Muscle layer of colon (tissue), 2 donors: ENCODE measurements around the gene ZNF318.
A peak's percentile ranks its signal among the peaks of the same experiment; 100 is the strongest.
"Not testable (repeated sequence)": the region's sequence is repeated elsewhere in the genome, so short reads cannot be mapped to it uniquely, and the experiment has no call there.

Experiments
- H3K27ac ChIP-seq: one replicate; pipeline ENCODE4 v1.7.0; 2013; ENCODE audit warnings: low read depth, mild to moderate bottlenecking, low read length, moderate library complexity
- H3K27me3 ChIP-seq, 2 donors: one replicate each; pipeline ENCODE4 v1.7.0; 2013; ENCODE audit warnings: low read length in 2 of 2, mild to moderate bottlenecking in 2 of 2; ENCODE audit not compliant: insufficient read depth in 2 of 2, control insufficient read depth in 1 of 2
- H3K36me3 ChIP-seq: one replicate; pipeline ENCODE4 v1.7.0; 2013; ENCODE audit warnings: mild to moderate bottlenecking, low read length; ENCODE audit not compliant: insufficient read depth
- H3K4me1 ChIP-seq: one replicate; pipeline ENCODE4 v1.7.0; 2013; ENCODE audit warnings: mild to moderate bottlenecking, low read length; ENCODE audit not compliant: insufficient read depth
- H3K4me3 ChIP-seq, 2 donors: one replicate each; pipeline ENCODE4 v1.7.0; 2013; ENCODE audit warnings: low read length in 2 of 2, low read depth in 1 of 2, mild to moderate bottlenecking in 1 of 2, moderate library complexity in 1 of 2
- H3K9ac ChIP-seq: one replicate; pipeline ENCODE4 v1.7.0; 2013; ENCODE audit warnings: low read length
- H3K9me3 ChIP-seq: one replicate; pipeline ENCODE4 v1.7.0; 2013; ENCODE audit warnings: mild to moderate bottlenecking, low read length
- donor health status: abdominal sarcoma.
- donor health status: Adenocarcinoma of cecum.

The ZNF318 gene

DNA sequence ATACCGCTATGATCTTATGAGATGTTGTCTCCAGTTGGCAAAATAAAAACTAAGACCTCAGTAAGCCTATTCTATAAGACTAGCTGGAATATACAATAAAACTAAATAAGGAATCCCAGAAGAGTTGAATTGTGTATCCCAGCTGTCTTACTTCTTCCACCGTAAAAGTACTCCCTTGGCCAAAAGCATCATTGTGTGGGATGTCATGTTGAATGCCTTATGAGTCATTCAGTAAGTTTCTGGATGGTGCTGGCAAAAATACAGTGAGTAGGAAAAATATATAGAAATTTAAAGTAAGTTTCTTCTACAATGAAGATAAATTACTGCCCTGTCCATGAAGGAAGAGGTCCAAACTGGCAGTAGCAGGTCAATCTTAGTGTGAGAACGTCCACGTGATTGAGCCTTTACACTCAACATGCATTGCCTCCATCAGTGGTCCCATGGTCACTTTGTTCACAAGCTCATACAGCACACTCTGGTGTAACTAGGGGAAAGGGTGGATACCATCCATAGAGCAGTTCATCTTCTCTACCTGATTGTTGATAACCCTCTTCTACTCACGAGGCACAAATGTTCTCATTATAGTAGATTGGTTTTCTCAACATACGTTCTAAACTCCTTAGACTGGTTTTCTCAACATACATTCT is 13.7 kb upstream of the ZNF318 start:
- Histone ChIP-seq H3K4me1 (no peaks in the 10 kb centered on the region), H3K9me3 (no peaks in the 10 kb centered on the region), H3K4me3 (no peak overlapping the region), H3K27ac (no peak overlapping the region), H3K9ac (no peak overlapping the region), H3K36me3 (no peaks in the 10 kb centered on the region), H3K27me3 (no peaks in the 10 kb centered on the region)

DNA sequence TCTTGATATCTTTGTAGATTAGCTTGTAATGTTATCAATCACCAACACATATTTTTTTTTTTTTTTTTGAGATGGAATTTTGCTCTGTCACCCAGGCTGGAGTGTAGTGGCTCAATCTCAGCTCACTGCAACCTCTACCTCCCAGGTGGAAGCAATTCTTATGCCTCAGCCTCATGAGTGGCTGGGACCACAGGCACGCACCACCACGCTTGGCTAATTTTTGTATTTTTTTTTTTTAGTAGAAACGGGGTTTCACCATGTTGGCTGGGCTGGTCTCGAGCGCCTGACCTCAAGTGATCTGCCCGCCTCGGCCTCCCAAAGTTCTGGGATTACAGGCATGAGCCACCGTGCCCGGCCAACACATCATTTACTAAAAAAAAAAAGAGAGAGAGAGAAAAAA is 11.4 kb upstream of the ZNF318 start:
- H3K4me3 ChIP-seq, H3K27ac ChIP-seq, H3K4me1 ChIP-seq, H3K9me3 ChIP-seq, H3K9ac ChIP-seq, H3K27me3 ChIP-seq, H3K36me3 ChIP-seq: not testable (repeated sequence)

DNA sequence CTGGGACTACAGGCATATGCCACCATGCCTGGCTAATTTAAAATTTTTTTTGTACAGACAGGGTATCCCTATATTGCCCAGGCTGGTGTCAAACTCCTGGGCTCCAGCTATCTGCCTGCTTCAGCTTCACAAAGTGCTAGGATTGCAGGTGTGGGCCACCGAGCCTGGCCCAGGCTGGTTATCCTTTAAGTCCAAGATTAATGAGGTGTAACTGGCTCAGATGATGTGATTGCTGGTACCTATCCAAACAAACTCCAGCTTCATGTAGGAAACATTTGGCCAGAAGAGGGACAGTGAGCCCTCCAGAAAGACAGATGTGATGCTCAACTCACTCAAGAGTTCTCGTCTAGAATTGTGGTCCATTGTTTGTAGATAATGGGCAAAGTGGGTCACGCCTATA is 9.2 kb upstream of the ZNF318 start:
- H3K4me1 ChIP-seq = no peaks in the 10 kb centered on the region
- H3K4me3 ChIP-seq = no peak overlapping the region
- no peak overlapping the region for H3K27ac ChIP-seq
- no peaks in the 10 kb centered on the region for H3K9me3 ChIP-seq
- H3K36me3 ChIP-seq = no peaks in the 10 kb centered on the region
- H3K9ac ChIP-seq = no peak overlapping the region
- H3K27me3 ChIP-seq = no peaks in the 10 kb centered on the region

DNA sequence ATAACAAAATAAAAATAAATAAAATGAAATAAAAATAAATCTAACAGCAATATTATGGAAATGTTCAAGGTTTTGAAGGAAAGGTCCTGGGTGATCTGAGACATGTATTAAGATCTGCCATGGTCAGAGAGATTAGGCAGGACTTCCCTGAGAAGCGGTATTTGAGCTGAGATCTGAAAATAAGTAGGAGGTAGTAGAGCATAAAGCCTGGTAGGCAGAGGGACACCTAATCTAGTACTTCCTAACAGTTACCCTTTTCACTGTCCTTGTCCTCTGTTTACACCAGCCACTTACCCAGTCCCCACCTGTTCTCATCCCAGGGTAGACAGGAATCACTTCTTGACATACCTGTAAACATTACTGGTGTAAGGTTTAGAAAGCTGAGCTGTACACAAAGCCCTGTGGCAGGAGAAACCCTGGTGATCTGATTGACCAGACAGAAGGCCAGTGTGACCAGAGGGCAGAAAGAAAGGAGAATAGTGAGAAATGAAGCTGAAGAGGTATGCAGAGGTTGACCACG is 8.3 kb upstream of the ZNF318 start:
- Histone ChIP-seq H3K9me3 (no peaks in the 10 kb centered on the region), H3K36me3 (no peaks in the 10 kb centered on the region), H3K4me3 (no peak overlapping the region), H3K27me3 (no peaks in the 10 kb centered on the region), H3K27ac (no peak overlapping the region), H3K4me1 (no peaks in the 10 kb centered on the region), H3K9ac (no peak overlapping the region)

DNA sequence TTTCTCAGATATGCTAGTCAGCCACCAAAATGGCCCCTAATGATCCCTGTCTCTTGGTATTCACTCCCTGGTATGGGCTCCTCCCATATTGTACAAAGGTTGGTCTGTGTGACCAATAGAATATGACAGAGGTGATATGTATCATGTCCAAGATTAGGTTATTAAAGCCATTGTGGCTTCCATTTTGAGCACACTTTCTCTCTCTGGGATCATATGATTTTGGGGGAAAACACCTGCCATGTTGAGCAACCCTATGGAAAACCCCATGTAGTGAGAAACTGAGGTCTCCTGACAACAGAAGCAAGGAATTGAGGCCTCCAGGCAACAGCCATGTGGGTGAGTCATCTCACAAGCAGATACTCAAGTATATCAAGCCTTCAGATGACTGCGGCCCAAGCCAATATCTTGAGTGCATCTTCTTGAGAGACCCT is 7.1 kb upstream of the ZNF318 start:
- H3K4me3 ChIP-seq = no peak overlapping the region

DNA sequence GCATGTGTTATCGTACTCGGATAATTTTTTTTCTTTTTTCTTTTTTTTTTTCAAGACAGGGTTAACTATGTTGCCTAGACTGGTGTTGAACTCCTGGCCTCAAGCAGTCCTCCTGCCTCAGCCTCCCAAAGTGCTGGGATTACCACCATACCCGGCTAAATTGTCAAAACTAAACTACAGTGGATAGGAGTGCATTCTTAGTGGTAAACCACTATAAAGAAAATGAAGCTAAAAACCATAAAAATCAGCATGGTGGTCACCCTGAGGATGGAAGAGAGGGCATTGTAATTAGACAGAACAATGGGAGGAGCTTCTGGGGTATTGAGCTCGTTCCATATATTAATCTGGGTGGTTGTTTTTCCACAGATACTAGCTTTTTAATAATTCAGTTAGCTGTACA is 6.2 kb upstream of the ZNF318 start:
- Histone ChIP-seq H3K27ac (no peak overlapping the region), H3K36me3 (no peaks in the 10 kb centered on the region), H3K9me3 (no peaks in the 10 kb centered on the region), H3K27me3 (no peaks in the 10 kb centered on the region), H3K4me3 (no peak overlapping the region), H3K4me1 (no peaks in the 10 kb centered on the region), H3K9ac (no peak overlapping the region)

More for the DNA sequence above, 7.1 kb upstream of the ZNF318 start:
- no peaks in the 10 kb centered on the region for H3K9me3 ChIP-seq
- H3K27ac ChIP-seq = no peak overlapping the region
- no peaks in the 10 kb centered on the region for H3K27me3 ChIP-seq
- no peak overlapping the region for H3K9ac ChIP-seq
- H3K4me1 ChIP-seq = no peaks in the 10 kb centered on the region
- no peaks in the 10 kb centered on the region for H3K36me3 ChIP-seq

DNA sequence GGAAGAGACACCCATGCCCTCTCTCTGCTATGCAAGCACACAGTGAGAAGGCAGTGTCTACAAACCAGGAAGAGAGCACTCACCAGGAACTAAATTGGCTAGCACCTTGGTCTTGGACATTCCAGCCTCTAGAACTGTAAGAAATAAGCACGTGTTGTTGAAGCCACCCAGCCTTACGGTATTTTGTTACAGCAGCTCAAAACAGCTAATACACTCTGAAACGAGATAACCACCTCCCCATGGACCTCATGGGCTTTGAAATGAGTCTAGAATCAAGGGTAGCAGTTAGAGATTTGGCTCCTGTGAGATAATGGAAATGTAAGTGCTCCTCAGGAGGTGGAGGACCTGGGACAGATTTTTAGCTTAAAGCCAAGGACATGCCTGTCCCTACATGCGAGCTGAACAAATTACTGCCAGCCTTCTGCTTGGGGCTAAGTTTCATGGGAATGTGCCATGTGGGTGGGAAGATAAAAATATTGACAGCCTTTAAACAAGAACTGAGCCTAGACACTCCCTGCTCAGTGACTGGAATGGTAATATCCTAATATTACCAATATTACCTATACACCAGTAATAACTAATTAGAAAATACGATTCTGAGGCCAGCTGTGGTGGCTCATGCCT is 3.9 kb upstream of the ZNF318 start:
- Histone ChIP-seq H3K4me1 (no peaks in the 10 kb centered on the region), H3K9me3 (no peaks in the 10 kb centered on the region)

DNA sequence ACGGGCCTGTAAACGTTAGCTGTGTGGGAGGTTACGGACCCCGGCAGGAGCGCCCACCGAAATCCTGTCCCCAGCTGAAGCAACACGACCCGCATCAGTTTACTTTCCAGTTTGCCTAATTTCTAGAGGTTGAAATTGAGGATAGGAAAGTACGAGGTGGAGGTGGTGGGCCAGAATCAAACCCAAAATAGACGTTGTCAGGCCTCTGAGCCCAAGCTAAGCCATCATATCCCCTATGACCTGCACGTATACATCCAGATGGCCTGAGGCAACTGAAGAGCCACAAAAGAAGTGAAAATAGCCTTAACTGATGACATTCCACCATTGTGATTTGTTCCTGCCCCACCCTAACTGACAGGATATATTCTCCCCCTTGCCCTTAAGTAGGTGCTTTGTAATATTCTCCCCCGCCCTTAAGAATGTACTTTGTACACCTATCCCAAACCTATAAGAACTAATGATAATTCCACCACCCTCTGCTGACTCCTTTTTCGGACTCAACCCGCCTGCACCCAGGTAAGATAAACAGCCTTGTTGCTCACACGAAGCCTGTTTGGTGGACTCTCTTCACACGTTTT is 645 bp upstream of the ZNF318 start:
- not testable (repeated sequence) for H3K36me3 ChIP-seq, H3K9me3 ChIP-seq, H3K27me3 ChIP-seq
- Histone ChIP-seq H3K4me3 (peak overlapping the region; percentile 41 to 54), H3K9ac (peak overlapping the region; percentile 1), H3K27ac (peak overlapping the region; percentile 84), H3K4me1 (peaks cover 12% of the 10 kb centered on the region)

More for the DNA sequence above, 3.9 kb upstream of the ZNF318 start:
- no peaks in the 10 kb centered on the region for H3K36me3 ChIP-seq
- no peaks in the 10 kb centered on the region for H3K27me3 ChIP-seq
- no peak overlapping the region for H3K4me3 ChIP-seq
- no peak overlapping the region for H3K9ac ChIP-seq
- H3K27ac ChIP-seq = no peak overlapping the region

DNA sequence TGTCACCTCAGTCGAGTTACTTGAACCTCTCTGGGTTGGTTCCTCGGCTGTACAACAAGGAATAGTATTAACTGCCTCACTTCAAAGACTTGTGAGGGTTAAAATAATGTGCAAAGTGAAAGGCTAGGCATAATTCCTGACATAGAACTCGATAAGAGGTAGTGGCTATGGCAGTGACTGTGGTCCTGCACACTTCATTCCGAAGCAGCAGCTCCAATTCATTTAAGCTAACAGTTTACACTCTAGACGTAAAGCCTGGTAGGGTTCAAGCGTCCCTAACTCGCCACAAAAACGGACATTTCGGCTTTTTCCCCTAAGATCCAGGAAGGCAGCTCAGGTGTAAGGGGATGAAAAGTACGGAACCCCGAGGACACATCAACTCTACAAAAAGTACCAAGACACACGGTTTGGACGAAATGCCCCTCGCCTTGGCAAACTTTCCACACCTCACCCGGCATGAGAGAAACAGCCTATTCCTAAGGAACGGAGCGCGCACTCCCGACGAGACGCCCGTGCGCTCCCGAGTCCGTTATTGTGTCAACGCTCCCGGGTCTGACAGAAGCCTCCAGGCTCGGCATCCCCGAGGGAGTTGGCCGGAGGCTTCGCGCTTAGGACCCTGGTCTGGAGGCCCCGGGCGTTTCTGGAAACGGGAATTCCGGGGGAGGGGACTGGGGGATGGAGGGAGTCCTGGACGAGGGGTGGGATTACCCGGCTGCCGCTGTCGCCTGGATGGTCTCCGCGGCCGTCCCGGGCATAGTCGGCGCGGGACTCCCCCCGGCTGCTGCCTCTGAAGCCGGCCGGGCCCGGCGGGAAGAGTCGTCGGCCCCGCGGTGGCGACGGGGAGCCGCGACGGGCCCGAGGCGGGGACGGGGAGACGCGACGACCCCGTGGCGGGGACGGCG is 937 bp downstream of the ZNF318 start:
- H3K36me3 ChIP-seq = peaks cover 17% of the 10 kb centered on the region
- no peaks in the 10 kb centered on the region for H3K9me3 ChIP-seq
- H3K9ac ChIP-seq = peak overlapping the region; percentile 60
- H3K27me3 ChIP-seq = no peaks in the 10 kb centered on the region
- peak overlapping the region; percentile 78 for H3K27ac ChIP-seq
- peaks cover 12% of the 10 kb centered on the region for H3K4me1 ChIP-seq
- peak overlapping the region; percentile 57 to 65 for H3K4me3 ChIP-seq

DNA sequence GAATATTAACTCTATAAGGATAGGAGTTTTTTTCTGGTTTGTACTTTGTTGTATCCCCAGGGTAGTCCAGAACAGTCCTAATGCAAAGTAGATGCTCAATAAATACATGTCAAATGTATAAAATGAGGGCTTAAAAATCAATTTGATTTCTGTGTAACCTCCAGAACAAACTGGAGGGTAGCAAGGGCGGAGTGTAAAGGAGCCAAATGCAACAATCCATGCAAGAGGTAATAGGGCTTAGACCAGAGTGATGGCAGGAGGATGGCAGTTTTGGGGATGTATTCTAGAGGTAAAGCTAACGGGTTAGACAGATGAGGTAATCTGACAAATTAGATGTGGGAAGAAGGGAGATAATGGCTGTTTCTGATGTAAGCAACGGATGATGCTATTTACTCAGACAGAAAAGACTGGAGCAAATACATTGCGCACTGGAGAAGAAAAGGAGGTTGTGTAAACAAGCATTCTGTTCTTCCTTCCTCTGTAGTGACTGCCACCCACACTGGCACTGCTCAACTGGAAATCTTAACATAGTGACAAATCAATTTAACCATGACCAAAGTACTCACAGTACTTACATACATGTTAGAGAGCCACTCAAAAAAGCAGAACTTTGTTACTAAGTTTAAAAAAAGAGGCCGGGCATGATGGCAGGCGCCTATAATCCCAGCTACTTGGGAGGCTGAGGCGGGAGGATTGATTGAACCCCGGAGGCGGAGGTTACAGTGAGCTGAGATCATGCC is 2.0 kb downstream of the ZNF318 start:
- Histone ChIP-seq H3K9ac (no peak overlapping the region), H3K36me3 (peaks cover 22% of the 10 kb centered on the region), H3K4me3 (no peak overlapping the region), H3K4me1 (peaks cover 12% of the 10 kb centered on the region), H3K27ac (no peak overlapping the region), H3K27me3 (no peaks in the 10 kb centered on the region), H3K9me3 (no peaks in the 10 kb centered on the region)
